NCI-H1694 treated with DMSO at 0.1 percent for 48 hours (cell line): ENCODE measurements around the gene EPDR1.
"Not testable (repeated sequence)": the region's sequence is repeated elsewhere in the genome, so short reads cannot be mapped to it uniquely, and the experiment has no call there.

Source experiments
- DNase-seq: peaks from one replicate; lab custom pipeline; 2025; lab: John Stamatoyannopoulos, UW

EPDR1 gene

DNA sequence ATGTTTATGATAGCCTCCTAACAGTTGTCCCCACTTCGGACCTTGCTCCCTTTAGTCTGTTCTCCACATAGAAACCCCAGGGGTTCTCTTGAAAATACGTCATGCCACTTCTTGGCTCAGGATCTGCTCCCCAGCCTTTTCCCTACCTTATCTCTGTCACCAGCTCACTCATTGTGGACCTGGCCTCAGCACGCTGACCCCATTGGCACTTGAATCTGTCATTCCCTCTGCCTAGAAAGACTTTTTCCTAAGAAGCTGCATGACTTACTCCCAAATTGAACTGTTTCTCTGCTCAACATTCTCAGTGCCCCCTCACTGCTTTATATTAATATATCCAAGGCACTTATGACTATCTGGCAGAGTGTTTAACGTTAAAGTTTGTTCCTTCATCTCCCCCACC is 8.4 kb downstream of the EPDR1 start:
- no peak for DNase-seq

DNA sequence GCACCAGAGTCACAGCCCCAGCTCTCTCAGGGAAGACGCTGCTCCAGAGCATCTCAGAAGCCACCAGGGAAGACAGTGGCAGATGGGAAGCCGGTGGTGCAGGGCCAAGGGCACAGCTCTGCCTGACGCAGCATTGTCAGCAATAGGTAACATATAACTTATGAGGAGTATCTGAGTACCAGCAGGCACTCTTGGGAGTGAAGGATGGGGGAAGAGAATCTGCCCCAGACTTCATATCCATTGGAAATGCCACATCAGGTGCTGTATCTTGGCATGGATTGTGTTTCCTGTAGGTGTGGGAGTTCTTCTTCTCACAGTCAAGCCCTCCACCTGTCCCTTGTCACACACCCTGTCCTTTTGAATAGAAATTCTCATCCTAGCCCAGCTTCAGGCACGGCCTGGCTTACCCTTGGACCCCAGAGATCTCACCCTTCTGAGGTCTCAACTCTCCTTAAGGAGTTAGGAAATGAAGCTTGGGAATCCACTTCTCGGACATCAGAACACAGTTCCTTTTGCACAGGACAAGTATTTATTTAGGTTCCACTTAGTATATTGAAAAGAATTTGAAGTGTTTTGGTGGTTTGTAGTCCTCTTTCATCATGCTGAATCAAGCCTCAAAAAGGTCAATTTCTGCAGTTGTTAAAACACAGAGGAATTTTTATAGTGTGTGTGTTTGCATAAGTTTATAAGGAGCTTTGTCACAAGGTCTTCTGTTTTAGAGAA is 9.9 kb downstream of the EPDR1 start:
- DNase-seq = no peak

DNA sequence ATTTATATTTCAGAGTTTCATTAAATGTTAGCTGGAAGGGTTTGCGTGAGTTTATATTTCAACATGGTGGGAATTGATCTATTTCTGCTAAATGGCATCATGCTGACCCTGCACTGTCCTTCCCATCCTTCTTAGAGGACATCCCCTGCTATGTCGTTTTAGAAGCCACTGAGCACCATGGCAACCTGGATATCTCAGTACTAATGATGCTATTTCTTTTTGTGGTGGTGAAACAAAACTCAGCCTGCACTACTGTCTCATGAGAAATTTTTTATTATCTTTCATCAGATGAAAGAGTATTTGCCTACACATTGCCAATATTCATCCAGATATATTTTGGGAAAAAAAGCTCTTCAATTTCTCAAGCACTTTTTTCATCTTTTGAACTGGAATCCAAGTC is 12.1 kb downstream of the EPDR1 start:
- no peak for DNase-seq

DNA sequence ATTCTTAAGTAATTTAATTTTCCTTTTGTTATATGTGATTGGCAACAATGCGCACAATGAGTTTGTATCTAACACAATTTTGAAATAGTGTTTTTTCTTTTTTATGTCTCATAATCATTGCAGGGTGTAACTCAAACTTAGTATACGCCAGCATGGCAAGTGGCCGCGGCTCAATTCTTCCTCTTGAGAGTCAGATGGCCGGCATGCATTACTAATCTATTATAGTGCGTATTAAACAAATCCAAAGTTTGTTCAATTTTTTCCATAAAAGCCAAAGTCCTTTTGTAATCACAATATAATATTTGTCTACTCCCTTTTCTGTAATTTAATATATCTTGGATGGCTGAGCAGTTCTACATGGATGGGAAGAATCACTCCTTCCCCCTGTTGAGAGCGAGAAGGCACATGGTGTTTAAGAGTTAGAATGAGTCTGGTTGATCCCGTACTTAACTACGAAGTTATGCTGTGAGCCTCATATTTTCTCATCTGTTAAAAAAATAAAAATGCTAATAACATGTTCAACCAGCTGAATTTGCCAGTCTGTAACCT is 12.7 kb downstream of the EPDR1 start:
- DNase-seq = no peak

DNA sequence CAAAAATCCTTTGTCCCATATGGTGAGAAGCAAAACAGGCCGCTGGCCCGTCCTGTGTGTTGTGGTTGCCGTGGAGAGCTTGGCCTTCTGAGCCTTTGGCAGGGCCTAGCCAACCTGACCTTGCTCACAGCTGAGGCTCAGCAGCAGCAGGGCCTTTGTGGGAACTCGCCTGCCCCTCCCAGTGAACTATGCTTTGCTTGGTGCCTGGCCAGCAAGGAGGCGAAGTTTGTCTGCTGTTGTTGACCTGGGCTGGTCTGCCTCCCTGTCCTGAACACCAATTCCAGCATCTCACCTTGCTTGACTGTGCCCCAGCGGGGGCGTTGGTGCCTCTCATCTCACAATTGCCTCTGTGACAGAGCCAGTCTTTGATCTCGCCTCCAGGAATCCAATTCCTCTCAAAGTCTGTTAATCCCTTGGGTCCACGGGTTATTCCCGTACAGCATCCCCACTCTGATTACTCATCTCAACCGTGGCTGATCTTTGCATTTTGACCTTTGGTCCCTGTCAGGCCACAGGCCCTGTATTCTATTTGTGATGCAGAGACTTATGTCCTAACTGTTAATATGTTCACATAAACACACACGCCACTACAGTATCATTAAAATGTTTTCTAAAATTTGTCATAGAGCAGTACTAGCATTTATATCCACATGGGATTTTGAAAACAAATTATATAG is 22.6 kb downstream of the EPDR1 start:
- no peak for DNase-seq

DNA sequence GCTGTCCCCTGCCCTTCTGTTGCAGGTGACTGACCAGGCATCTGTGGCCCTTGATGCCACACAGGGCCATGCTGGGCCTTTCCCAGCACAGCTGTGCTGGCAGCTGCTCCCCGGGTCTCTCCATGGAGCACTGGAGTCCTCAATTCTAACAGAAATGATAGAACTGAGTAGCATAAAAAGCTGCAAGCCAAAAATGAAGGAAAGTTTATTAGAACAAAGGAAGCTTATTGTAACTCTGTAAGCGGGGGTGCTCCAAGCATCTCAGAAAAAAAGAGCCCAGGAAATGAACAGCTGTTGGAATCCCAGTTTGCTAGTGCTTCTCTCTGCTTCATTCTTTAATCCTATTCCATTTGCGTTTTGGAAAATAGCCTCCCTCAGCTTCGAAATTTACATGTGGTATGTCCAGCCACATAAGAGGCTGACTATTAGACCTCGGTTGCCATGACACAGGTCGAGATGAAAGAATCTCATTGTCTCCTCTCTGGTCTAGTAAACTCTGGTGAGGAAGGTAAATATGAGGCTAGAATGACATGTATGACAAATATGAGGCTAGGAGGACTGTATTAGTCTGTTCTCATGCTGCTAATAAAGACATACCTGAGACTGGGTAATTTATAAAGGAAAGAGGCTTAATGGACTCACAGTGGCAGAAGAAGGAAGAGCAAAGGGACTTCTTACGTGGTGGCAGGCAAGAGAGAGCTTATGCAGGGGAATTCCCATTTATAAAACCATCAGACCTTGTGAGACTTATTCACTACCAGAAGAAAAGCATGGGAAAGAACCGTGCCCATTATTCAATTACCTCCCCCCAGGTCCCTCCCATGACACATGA is 23.7 kb downstream of the EPDR1 start:
- DNase-seq = no peak

DNA sequence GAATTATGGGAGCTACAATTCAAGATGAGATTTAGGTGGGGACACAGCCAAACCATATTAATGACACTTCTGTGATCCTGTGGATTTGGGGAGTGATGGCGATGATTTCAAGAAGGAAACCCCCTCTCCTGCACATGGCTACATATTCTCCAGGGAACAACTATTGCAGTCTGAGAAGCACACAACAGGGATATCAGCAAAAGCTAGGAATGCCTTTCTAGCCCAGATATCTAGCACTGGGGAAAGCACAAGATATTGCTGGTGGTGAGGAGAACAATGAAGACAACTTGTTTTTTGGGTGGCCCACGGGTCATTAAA is 24.3 kb downstream of the EPDR1 start:
- no peak for DNase-seq

DNA sequence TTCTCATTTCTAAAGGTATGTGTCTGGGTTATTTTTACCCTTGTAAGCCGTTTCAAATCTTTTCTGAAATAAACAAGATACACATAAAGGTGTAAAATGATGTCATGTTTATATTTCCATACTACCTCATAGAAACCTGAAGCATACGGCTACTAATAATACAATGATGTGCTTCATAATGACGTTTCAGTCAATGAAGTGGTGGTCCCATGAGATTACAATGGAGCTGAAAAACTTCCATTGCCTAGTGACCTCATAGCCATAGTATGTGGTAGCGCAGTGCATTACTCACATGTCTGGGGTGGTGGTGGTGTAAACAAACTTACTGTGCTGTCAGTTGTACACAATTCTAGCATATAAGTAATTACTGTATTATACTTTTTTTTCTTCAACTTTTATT is 24.9 kb downstream of the EPDR1 start:
- DNase-seq = no peak

DNA sequence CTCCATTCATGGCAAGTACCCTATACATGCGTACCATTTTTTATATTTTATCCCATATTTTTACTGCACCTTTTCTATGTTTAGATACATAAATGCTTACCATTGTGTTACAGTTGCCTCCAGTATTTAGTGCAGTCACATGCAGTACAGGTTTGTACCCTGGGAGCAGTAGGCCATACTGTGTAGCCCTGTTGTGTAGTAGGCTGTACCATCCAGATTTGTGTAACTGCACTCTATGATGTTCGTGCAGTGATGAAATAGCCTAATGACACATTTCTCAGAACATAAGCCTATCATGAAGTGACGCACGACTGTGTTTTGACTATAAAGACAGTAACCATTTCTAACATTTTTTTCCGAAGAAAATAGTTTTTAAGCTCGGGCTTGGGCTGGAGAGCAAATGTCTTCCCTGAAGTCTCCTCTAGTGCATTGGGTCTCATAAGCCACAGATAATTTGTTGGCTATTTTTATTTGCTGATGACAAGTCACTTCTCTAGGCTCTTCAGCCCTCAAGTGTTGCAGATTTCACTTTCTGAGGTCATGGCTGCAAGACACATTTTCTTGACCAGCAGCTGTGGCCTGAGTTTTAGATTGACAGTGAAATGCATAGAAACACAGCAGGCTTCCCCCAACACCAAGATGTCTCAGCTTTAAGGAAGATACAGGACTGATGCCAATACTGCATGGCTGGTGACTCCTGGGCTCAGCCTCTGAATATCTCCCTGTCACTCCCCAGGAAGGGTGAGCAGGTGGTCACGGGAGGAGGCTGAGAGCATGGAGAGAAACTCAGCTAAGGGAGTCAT is 26.9 kb downstream of the EPDR1 start:
- no peak for DNase-seq

DNA sequence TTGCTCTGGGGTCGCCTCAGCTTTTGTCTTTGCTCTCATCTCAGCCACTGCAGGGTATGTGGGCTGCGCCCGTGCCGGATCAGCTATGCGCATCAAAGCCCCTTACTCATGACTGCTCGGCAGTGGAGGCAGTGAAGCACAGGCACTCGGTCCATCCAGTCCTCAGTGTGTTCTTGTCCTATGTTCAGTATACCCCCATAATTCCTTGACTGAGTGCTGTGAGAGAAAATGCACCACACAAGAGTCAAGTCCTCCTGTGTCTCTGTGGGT is 27.4 kb downstream of the EPDR1 start:
- no peak for DNase-seq

DNA sequence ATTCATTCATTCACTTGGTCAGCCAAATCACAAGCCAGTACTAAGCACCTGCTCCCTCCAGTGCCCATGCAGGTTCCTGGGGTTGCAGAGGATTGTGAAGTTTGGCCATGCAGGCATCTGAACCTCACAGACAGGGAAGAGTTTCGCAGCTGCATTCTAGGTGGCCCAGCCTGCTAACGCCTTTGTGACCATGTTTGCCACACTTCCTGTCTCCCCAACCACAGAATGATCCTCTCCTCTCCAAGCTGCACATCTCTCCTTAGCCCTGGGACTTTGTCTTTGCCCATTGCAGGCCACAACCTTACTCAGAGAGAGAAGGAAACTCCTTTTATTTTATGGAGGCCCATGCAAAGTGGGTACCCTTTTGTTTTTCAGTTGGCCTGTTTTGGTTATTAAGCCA is 31.8 kb downstream of the EPDR1 start:
- no peak for DNase-seq

DNA sequence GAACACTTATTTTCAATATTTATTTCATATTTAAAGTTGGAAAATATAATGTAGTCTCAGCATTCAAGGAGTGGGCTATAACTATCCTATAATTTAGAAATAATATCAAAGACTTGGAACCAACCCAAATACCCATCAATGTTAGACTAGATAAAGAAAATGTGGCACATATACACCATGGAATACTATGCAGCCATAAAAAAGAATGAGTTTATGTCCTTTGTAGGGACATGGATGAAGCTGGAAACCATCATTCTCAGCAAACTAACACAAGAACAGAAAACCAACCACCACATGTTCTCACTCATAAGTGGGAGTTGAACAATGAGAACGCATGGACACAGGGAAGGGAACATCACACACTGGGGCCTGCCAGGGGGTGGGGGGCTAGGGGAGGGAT is 33.8 kb downstream of the EPDR1 start:
- DNase-seq = not testable (repeated sequence)

DNA sequence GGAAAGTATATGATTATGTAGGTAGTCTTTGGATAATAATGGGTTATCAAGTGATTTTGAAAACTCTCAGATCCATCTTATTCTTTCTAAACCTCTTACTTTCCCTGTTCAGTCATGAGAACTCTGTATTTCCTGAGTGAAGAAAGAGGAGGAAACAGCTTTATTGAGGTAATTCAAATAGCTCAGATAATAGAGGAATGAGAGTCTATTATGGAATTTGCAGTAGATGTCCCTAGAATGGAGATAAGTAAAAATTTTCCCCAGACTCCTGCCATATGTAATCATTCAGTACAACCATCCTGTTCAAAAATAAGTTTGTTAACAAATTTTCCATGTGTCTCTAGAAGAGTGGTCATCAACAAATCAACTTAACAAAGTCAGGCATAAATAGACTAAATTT is 36.4 kb downstream of the EPDR1 start:
- DNase-seq = no peak

DNA sequence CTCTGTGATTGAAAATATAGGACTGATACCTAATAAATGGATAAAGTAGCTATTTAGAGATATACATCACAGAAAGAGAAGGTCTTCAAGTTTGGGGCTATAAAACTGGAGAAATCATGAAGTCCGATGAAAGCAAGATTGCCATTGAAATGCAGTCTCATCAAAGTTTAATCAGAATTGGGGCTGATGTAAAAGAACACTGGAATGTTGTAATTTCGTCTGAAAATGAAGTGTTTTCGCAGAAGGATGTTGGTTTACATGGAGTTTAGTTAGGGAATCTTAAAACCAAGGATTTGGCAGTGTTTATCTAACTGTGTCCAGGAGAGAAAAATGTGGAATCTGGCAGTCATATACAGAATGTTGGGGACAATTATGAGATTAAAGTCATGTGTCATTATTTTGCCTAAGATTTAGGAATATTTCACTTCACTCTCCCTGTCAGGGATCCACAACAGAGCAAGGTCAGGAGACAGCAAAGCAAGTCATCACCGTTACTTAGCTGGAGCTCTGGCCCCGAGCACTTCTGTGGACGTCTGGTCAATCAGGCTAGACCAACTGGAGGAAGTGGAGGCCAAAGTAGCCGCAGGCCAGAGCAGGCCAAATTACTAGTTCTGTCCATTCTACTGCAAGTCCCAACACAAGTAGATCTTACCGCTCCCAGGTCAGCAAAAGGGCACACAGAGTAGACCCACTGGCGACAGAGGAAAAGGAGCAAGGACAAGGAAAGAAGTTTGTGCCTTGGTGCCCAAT is 37.0 kb downstream of the EPDR1 start:
- no peak for DNase-seq

DNA sequence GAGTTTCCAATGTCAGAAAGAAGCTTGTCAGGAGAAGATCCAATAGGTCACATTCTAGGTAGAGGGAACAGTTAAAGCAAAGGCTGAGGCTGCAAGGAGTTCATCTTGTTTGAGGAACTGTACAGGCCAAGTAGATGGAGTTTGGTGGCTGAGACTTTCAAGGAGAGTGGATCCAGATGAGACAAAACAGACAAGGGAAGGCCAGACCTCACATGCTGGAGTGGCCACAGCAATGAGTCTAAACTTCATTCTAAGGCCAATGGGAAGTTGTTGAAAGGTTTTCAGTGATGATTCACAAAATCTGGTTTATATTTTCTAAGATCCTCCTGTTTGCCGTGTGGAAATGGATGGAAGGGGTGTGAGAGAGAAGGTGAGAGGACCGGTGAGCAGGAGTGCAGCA is 40.0 kb downstream of the EPDR1 start:
- DNase-seq = no peak

DNA sequence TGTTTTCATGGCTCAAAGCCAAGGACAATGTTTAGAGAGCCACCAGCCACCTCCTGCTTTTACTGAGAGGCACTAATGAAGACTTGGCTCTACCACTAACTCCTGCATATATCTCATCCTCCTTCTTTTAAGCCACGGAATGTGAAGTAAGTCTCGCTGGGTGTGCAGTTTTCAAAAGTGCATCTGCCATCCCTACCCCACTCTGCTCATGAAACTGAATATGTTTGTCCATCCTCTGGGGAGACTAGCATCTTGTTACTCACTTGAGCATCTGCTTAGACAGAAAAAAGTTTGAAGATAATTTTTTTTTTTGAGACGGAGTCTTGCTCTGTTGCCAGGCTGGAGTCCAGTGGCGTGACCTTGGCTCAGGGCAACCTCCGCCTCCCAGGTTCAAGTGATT is 40.8 kb downstream of the EPDR1 start:
- DNase-seq = no peak

DNA sequence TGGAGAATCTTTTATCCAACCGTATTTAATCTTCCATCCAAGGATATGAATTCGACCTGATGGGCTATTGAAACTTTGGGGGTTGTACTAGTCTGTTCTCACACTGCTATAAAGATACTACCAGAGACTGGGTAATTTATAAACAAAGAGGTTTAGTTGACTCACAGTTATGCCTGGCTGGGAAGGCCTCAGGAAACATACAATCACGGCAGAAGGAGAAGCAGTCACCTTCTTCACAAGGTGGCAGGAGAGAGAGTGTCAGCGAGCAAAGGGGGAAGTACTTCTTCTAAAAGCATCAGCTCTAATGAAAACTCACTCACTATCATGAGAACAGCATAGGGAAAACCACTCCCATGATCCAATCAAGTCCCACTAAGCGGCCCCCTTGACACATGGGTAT is 43.8 kb downstream of the EPDR1 start:
- no peak for DNase-seq

DNA sequence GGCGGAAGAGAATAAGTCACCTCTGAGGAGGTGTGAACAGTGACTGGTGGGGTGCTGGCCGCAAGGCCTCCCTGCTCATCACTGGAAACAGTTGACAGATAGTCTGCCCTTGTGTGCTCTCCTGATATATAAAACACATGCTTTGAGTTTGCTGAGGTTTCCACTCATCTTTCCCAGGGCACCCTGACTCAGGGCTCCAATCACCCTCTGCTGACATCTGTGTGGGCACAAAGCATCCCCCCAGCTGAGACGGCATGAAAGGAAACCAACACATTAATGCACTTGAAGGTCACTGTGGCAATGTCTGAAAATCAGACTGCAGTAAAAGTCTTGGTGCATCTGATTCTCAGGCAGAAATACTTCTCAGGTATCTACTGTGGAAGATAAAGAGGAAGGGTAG is 49.8 kb downstream of the EPDR1 start:
- DNase-seq = no peak

DNA sequence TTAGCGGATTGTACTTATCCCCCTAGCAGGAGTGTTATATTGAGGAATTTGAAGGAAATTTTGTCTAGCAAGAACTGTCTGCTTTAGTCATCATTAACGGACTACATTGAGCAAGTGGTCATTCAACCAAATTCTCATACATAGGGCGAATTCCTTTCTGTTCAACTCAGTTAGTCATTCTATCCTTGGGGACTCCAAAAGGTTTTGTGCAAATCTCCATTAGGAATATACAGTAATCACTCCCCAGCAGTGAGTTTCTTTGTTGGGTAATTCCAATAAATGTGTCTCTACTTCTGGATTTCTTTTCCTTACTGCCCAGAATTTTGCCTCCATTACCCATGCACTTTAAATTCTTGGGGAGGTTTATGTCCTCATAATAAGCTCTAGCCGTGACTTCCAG is 51.1 kb downstream of the EPDR1 start:
- DNase-seq = no peak

DNA sequence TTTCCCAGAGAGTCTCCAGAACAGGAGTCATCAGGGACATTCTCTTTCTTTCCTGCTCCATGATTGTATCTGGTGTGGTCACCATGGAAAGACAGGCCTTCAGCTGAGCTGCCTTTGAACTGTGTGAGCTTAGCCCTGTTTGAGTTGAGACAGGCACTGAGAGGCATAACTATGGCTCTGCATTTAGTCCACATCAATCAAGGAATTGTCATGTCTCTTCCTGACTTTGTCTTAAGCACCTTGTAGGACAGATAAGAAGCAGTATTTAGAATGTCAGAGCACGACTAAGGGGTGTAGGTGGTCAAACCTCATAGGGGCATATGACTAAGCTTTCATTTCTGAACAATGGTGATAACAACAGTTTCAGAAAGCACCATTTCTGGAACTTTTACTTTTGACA is 53.5 kb downstream of the EPDR1 start:
- no peak for DNase-seq

DNA sequence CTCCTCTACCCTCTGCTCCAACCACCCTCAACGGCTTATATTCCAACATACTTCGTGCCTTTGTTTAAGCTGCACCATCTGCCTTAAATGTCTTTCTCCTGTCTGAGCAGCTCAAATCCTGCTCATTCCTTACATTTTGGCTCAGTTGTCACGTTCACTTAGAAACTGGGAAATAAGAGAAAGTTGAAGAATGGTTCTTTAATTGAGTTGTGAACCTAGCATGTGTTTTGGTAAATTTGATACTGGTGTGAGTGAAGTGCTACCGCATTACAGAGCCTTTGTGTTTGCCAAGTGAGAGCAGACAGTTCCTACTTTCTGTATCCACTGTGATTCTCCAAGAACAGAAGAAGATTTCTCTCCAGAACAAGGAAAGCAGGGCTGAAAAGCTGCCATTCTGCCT is 54.3 kb downstream of the EPDR1 start:
- DNase-seq = no peak

DNA sequence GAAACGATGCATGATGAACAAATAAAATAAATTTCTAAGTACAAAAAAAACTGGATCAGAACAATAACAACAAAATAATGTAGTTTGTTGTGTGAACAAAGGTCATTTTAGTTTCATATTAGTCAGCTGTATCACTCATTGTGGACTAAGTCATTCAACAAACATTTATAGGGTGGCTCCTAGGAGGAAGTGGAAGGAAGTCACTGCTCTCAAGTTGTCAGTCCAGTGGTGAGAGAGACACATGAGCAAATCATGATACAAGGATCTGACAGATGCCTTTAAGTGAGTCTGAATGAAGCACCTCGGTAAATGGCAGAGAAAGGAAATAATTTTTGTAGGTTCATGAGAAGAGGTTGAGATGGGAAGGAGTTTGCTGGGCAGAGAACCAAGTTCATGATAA is 56.8 kb downstream of the EPDR1 start:
- no peak for DNase-seq
